DND-41 (cell line): ENCODE measurements around the gene MKLN1.

Source experiments
- ATAC-seq: fragments of 200-7000 bp; cut with Tn5 transposase; 3 replicates; pipeline ENCODE4 v1.9.1; 2021; ENCODE audit warnings: low read depth; ENCODE audit not compliant: insufficient read depth
- DNase-seq: peaks from one replicate; pipeline ENCODE4 v3.0.0-alpha.2; 2020
- H2AFZ ChIP-seq: 2 replicates; pipeline ENCODE4 v1.6.0; 2012; ENCODE audit warnings: low read depth, low read length
- H3K27ac ChIP-seq: 2 replicates; pipeline ENCODE4 v1.5.1; 2012; ENCODE audit warnings: low read length, inconsistent platforms
- H3K27me3 ChIP-seq: fragments of 200-600 bp; sonication (generic); 2 replicates; pipeline ENCODE4 v1.6.0; 2012; ENCODE audit warnings: low read length, mild to moderate bottlenecking, inconsistent platforms; ENCODE audit not compliant: insufficient read depth, poor library complexity
- H3K36me3 ChIP-seq: 2 replicates; pipeline ENCODE4 v1.5.1; 2012; ENCODE audit warnings: low read length, inconsistent platforms; ENCODE audit not compliant: insufficient read depth
- H3K4me1 ChIP-seq: 2 replicates; pipeline ENCODE4 v1.5.1; 2012; ENCODE audit warnings: mild to moderate bottlenecking, low read length; ENCODE audit not compliant: insufficient read depth
- H3K4me2 ChIP-seq: 2 replicates; pipeline ENCODE4 v1.6.0; 2012; ENCODE audit warnings: mild to moderate bottlenecking, moderate library complexity, low read length, inconsistent platforms; ENCODE audit not compliant: insufficient read depth
- H3K4me3 ChIP-seq, 2 experiments: fragments of 200-600 bp in 1 of 2; shearing (Covaris generic) in 1 of 2; 2 replicates each; pipeline ENCODE4 v1.5.1; 2012 to 2016; ENCODE audit warnings: inconsistent platforms in 2 of 2, low read length in 2 of 2, mild to moderate bottlenecking in 2 of 2, low read depth in 1 of 2, moderate library complexity in 1 of 2
- H3K79me2 ChIP-seq: 2 replicates; pipeline ENCODE4 v1.6.0; 2012; ENCODE audit warnings: low read length, inconsistent platforms; ENCODE audit not compliant: insufficient read depth
- H3K9ac ChIP-seq: 2 replicates; pipeline ENCODE4 v1.6.0; 2012; ENCODE audit warnings: low read depth, mild to moderate bottlenecking, inconsistent platforms, low read length, moderate library complexity
- H3K9me3 ChIP-seq: 2 replicates; pipeline ENCODE4 v1.5.1; 2012; ENCODE audit warnings: low read length, moderate library complexity, mild to moderate bottlenecking, inconsistent platforms; ENCODE audit not compliant: insufficient read depth, severe bottlenecking
- H4K20me1 ChIP-seq: 2 replicates; pipeline ENCODE4 v1.6.0; 2012; ENCODE audit warnings: low read length; ENCODE audit not compliant: insufficient read depth
- CTCF ChIP-seq: IDR thresholded peaks from 2 replicates; pipeline ENCODE4 v1.5.1; 2012; ENCODE audit warnings: borderline replicate concordance, low read length, moderate library complexity, mild to moderate bottlenecking; ENCODE audit not compliant: poor library complexity, severe bottlenecking; ENCODE audit errors: extremely low read depth
- EZH2 ChIP-seq: IDR thresholded peaks from 3 replicates; pipeline ENCODE4 v1.6.1; 2012; ENCODE audit warnings: borderline replicate concordance, low read depth, mild to moderate bottlenecking, moderate library complexity, low read length, inconsistent platforms; ENCODE audit not compliant: severe bottlenecking

The MKLN1 gene

GRCh38 chr7:131322861-131323260 is 4.8 kb upstream of the MKLN1 start:
- Histone ChIP-seq H3K4me1 (peaks cover 9% of the 10 kb centered on the region), H3K4me2 (no peak overlapping the region), H3K9ac (no peak overlapping the region), H3K79me2 (peaks cover 7% of the 10 kb centered on the region), H3K4me3 (no peak overlapping the region), H2AFZ (no peak overlapping the region), H3K9me3 (no peaks in the 10 kb centered on the region), H4K20me1 (no peaks in the 10 kb centered on the region), H3K27ac (no peak overlapping the region), H3K36me3 (no peaks in the 10 kb centered on the region; the same call in 1 of the 2 replicates), H3K27me3 (no peaks in the 10 kb centered on the region)
- TF ChIP-seq EZH2 (no peak), CTCF (no peak)
- no peak for DNase-seq
- no peak for ATAC-seq

- no peaks in the 10 kb centered on the region for H3K9me3 ChIP-seq
Observed at GRCh38 chr7:131325179-131325840, 2.4 kb upstream of the MKLN1 start.

GRCh38 chr7:131326576-131326975 is 1.1 kb upstream of the MKLN1 start:
- H3K79me2 ChIP-seq, result peaks cover 44% of the 10 kb centered on the region
- H3K4me2 ChIP-seq, result peak overlapping the region; percentile 74
- peaks cover 36% of the 10 kb centered on the region for H3K4me1 ChIP-seq
- no peaks in the 10 kb centered on the region for H3K27me3 ChIP-seq
- DNase-seq, result no peak
- no peaks in the 10 kb centered on the region; the same call in 1 of the 2 replicates for H3K36me3 ChIP-seq
- H3K27ac ChIP-seq, result 0 out of 2 replicates have a peak overlapping the region, but pooled peaks have one; percentile 96
- peaks cover 7% of the 10 kb centered on the region; the same call in 1 of the 2 replicates for H4K20me1 ChIP-seq
- no peak for ATAC-seq
- peak overlapping the region in 1 of 2 experiments; percentile 92; a peak in 3 of 4 replicates for H3K4me3 ChIP-seq
- peak overlapping the region; percentile 95; the same call in 1 of the 2 replicates for H3K9ac ChIP-seq
- H2AFZ ChIP-seq, result peak overlapping the region; percentile 96
- no peak for TF ChIP-seq CTCF
- no peak for TF ChIP-seq EZH2
- no peaks in the 10 kb centered on the region for H3K9me3 ChIP-seq

More at GRCh38 chr7:131325179-131325840, 2.4 kb upstream of the MKLN1 start:
- Histone ChIP-seq H3K9ac (no peak overlapping the region), H3K36me3 (no peaks in the 10 kb centered on the region; the same call in 1 of the 2 replicates), H3K79me2 (peaks cover 31% of the 10 kb centered on the region), H4K20me1 (peaks cover 5% of the 10 kb centered on the region; the same call in 1 of the 2 replicates), H3K4me3 (no peak overlapping the region), H3K27ac (no peak overlapping the region), H3K4me1 (peaks cover 25% of the 10 kb centered on the region), H3K4me2 (no peak overlapping the region), H2AFZ (no peak overlapping the region), H3K27me3 (no peaks in the 10 kb centered on the region)
- ATAC-seq (no peak), DNase-seq (no peak)
- TF ChIP-seq CTCF, result no peak
- no peak for TF ChIP-seq EZH2
